Transverse colon (tissue), 4 donors: ENCODE measurements around the gene VASN. TPM values are rescaled to one million over a fixed set of nuclear protein-coding genes. Genes with fewer than 3 reads are reported as not detected.

ENCODE experiments used
- DNase-seq: peaks from one replicate; pipeline ENCODE4 v3.0.0-alpha.2; 2019
- H3K27ac ChIP-seq, 4 donors: fragments of 200-600 bp; sonication (generic); 2 replicates each; pipeline ENCODE4 v1.5.1; 2016 to 2018; ENCODE audit warnings: inconsistent platforms in 4 of 4
- H3K27me3 ChIP-seq: fragments of 200-600 bp; sonication (generic); 2 replicates; pipeline ENCODE4 v1.5.1; 2017; ENCODE audit warnings: inconsistent platforms
- H3K36me3 ChIP-seq, 4 donors: fragments of 200-600 bp; sonication (generic); 2 replicates each; pipeline ENCODE4 v1.5.1; 2017 to 2019; ENCODE audit warnings: inconsistent platforms in 4 of 4
- H3K4me1 ChIP-seq, 4 donors: fragments of 200-600 bp; sonication (generic); 2 replicates each; pipeline ENCODE4 v1.5.1; 2017 to 2020; ENCODE audit warnings: inconsistent platforms in 4 of 4
- H3K4me3 ChIP-seq, 4 donors: fragments of 200-600 bp; sonication (generic); 1 replicate in 1 of 4; 2 replicates in 3 of 4; pipeline versions ENCODE4 v1.5.1 to v1.6.1; 2017 to 2019; ENCODE audit warnings: inconsistent platforms in 4 of 4
- H3K9me3 ChIP-seq, 2 donors: fragments of 200-600 bp; sonication (generic); 2 replicates each; pipeline ENCODE4 v1.5.1; 2017 to 2019; ENCODE audit warnings: inconsistent platforms in 2 of 2
- EP300 ChIP-seq: sonication (generic); formaldehyde crosslinking; IDR thresholded peaks from one replicate; pipeline ENCODE4 v1.6.1; 2017; ENCODE audit warnings: antibody characterized with exemption, low read depth
- POLR2A ChIP-seq: fragments of 450-650 bp; IDR thresholded peaks from one replicate; pipeline ENCODE4 v1.6.1; 2016; ENCODE audit warnings: antibody characterized with exemption, mild to moderate bottlenecking, moderate library complexity
- POLR2AphosphoS5 ChIP-seq, 3 donors: sonication (generic); formaldehyde crosslinking; IDR thresholded peaks; one replicate each; pipeline ENCODE4 v1.6.1; 2016; ENCODE audit warnings: antibody characterized with exemption in 3 of 3
- WGBS, 2 donors: methylation state at CpG; one replicate each; pipeline ENCODE4 v1.1.5; 2018; ENCODE audit warnings: low coverage in 1 of 2; 5-methylcytosine and 5-hydroxymethylcytosine counted together
- in situ Hi-C, 4 donors: fragments of 200-750 bp; cut with MboI; loops; one replicate each; pipeline versions ENCODE4 v1.15.0 to v1.15.1; 2017; ENCODE audit warnings: low sequenced_read_pairs in 3 of 4, low pct_ligation_motif_present in 1 of 4, low pct_unique_long_range_greater_than_20kb in 1 of 4
- intact Hi-C: fragments of 100-400 bp; cut with DNase I; formaldehyde crosslinking; loops from one replicate; pipeline ENCODE4 v1.15.1; 2023; ENCODE audit warnings: low total_unique reads
- total RNA-seq, 4 donors: library from RNA; depleted of rRNA; stranded (reverse); fragments of >200 nt; gene quantifications; one replicate each; pipeline ENCODE4 v1.1.0, GENCODE V29; 2016
- TF ChIP-seq, protein P1 (sequence below), 5 experiments: fragments of 200-600 bp in 3 of 5; fragments of 450-650 bp in 2 of 5; sonication (generic) in 3 of 5; IDR thresholded peaks; 1 replicate in 2 of 5; 2 replicates in 3 of 5; pipeline ENCODE4 v1.5.1; 2016 to 2017; ENCODE audit warnings: antibody characterized with exemption in 5 of 5, inconsistent platforms in 3 of 5, mild to moderate bottlenecking in 2 of 5, moderate library complexity in 1 of 5

VASN gene
- total RNA-seq, 4 donors from 2014 or later = 3.4 to 18.7 (median 9.0) TPM

DNA sequence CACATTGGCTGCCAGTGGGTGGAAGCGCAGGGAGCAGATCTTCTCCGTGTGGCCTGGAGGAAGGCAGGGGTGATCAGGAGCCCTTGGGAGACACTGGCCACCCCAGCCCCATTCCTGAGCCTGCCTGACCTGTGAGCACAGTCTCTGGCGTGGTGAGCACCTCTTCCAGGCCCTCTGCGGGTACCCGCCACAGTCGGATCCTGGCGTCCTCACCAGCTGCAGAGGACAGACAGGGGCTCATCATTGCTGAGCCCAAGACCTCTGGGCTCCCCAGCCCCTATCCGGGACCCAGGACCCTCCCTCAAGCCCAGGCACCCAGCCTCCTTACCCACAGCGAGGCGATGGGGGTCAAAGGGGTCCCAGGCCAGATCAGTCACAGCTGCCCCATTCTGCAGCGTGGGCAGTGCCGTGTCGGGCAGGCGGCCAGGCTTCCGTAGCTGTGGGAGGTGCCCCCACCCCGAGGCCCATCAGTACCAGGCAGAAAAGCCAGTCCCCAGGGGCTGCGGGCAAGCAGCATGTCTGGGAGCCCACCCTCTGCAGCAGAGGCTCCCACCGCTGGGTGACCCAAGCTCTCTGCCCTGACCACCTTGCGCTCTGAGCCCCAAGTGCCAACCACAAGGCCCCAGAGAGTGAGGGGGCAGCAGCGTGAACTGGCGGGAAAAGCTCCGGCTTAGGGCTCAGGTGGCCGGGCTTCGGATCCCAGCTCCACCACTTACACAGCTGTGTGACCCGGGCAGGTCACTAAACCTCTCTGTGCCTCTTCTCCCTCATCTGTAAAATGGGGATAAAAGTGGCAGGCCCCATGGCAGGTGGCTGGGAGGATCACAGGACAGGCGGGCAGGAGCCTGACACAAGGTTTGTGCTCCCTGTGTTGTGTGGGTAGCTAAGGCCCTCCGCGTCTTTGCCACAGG, 10.4 kb upstream of the VASN start:
- no peak overlapping the region for H3K4me3 ChIP-seq
- H3K4me1 ChIP-seq = no peaks in the 10 kb centered on the region
- 97% methylated on average over 25 of the region's 28 CpGs; no CpG with 5 or more reads in 1 of the 2 donors for WGBS, 2 donors
- H3K9me3 ChIP-seq = no peaks in the 10 kb centered on the region
- in situ Hi-C loops (loop anchor here in 1 of 4 donors (5.0 kb wide), 1 partner anchor 41 kb away; no protein-coding TSS in a partner anchor), intact Hi-C loops (no loop called here)
- no peak overlapping the region for H3K27ac ChIP-seq
- DNase-seq = no peak
- H3K27me3 ChIP-seq = no peaks in the 10 kb centered on the region
- TF ChIP-seq, protein P1, sequence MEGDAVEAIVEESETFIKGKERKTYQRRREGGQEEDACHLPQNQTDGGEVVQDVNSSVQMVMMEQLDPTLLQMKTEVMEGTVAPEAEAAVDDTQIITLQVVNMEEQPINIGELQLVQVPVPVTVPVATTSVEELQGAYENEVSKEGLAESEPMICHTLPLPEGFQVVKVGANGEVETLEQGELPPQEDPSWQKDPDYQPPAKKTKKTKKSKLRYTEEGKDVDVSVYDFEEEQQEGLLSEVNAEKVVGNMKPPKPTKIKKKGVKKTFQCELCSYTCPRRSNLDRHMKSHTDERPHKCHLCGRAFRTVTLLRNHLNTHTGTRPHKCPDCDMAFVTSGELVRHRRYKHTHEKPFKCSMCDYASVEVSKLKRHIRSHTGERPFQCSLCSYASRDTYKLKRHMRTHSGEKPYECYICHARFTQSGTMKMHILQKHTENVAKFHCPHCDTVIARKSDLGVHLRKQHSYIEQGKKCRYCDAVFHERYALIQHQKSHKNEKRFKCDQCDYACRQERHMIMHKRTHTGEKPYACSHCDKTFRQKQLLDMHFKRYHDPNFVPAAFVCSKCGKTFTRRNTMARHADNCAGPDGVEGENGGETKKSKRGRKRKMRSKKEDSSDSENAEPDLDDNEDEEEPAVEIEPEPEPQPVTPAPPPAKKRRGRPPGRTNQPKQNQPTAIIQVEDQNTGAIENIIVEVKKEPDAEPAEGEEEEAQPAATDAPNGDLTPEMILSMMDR (IDR thresholded peaks at IDR 0.05) = no peak
- TF ChIP-seq EP300 = no peak
- peaks cover 0 to 11% (median 0%) of the 10 kb centered on the region in 4 donors for H3K36me3 ChIP-seq

DNA sequence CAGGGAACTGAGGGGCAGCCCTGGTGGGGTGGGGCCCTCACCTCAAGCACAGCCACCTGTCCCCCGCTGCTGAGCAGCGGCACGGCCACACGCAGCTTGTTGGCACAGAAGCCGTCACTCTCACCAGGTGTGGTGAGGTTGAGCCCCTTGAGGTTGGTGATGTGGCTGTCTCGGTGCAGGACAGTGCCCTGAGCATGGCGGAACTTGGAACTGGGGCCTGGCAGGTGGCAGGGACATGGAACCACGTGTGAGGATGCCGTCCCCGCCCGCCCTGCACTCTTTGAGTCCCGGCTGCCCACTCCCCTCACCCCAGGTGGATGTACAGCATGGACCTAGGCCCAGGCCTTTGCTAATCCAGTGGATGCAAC, 9.7 kb upstream of the VASN start:
- WGBS, 2 donors = 93% methylated on average over 9 of the region's 12 CpGs; no CpG with 5 or more reads in 1 of the 2 donors
- TF ChIP-seq POLR2A = no peak
- H3K4me3 ChIP-seq = no peak overlapping the region
- no peak overlapping the region for H3K27ac ChIP-seq
- no peaks in the 10 kb centered on the region for H3K4me1 ChIP-seq
- in situ Hi-C loops = loop anchor here in 1 of 4 donors (5.0 kb wide), 1 partner anchor 40 kb away; no protein-coding TSS in a partner anchor
- DNase-seq = no peak
- H3K9me3 ChIP-seq = no peaks in the 10 kb centered on the region
- H3K36me3 ChIP-seq = peaks cover 0 to 11% (median 0%) of the 10 kb centered on the region in 4 donors
- intact Hi-C loops = loop anchor here (1.0 kb wide), 1 partner anchor 114 kb away; the partner anchor contains the start of gene HMOX2
- no peaks in the 10 kb centered on the region for H3K27me3 ChIP-seq

DNA sequence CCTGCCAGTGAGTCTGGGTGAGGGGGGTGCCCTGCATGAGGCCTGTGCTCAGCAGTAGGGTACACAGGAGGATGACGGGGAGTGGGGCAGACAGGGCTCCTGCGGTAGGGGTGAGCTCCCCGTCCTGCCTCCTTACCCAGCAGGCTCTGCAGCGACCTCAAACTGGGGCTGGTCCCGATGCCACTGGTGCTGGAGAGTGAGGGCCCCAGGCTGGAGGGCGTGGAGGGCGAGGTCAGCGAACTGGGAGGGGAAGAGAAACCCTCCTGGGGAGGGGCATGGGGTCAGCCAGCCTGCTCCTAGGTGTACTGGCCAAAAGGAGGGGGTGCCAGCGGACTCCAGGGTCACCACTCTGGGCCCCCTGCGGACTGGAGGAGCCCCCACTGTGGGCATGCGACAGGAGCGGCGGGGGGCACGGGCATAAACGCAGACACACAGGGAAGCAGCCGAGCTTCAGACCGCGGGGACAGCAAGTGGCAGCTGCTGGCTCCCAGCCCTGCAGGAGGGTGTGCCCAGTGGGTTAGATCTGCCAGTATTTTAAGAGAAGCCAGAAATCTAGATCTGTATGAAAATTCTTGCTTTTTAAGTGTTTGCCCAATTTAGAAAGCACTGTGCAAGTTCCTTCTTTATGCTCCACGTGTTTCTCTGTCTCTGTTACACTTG, 9.0 kb upstream of the VASN start:
- H3K9me3 ChIP-seq = no peaks in the 10 kb centered on the region
- no peaks in the 10 kb centered on the region for H3K4me1 ChIP-seq
- intact Hi-C loops = loop anchor here (1.0 kb wide), 1 partner anchor 114 kb away; the partner anchor contains the start of gene HMOX2
- peaks cover 0 to 11% (median 0%) of the 10 kb centered on the region in 4 donors for H3K36me3 ChIP-seq
- 89 to 100% methylated on average over 2 to 14 of the region's 19 CpGs for WGBS, 2 donors
- DNase-seq = no peak
- H3K27ac ChIP-seq = no peak overlapping the region
- no peak for TF ChIP-seq POLR2AphosphoS5 (IDR thresholded peaks at IDR 0.05)
- TF ChIP-seq POLR2A = no peak
- TF ChIP-seq, protein P1 (IDR thresholded peaks at IDR 0.05) = no peak
- no peak for TF ChIP-seq EP300
- H3K4me3 ChIP-seq = no peak overlapping the region
- H3K27me3 ChIP-seq = no peaks in the 10 kb centered on the region
- in situ Hi-C loops = loop anchor here in 1 of 4 donors (5.0 kb wide), 1 partner anchor 40 kb away; no protein-coding TSS in a partner anchor

DNA sequence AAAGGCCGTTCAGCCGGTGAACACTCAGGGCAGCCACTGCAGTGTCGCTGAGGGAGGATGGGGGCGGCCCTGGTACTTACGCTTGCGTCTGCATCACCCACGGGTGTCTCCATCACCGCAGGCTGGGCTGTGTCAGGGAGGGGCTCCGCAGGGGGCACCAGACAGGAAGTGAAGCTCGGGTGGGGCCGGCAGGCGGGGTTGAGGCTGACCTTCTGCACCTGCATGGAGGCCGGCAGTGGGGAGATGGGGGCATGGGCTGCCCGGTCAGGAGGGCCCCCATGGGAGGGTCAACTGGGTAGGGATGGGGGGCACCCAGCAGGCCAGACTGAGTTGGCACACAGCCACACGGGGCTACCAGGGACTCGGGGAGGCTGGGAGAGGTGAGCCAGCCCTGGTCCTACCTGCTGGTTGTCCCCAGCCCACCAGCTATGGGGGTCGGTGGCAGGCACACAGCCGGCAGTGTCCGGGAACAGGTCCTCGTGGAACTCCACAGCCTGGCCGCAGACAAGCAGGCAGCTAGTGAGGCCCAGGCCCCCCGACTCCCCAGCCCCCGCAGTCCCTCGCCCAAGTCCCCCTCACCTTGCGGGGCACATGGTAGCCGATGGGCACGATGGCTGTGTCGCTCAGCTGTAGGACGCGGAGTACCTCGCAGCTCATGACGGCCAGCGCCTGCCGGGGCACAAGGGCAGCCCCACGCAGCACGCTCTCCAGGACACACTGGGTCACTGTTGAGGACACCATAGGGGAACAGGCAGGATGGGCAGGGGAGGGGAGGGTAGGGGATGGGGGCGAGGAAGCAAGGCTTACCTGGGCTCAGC, 7.2 kb upstream of the VASN start:
- intact Hi-C loops (no loop called here), in situ Hi-C loops (loop anchor here in 1 of 4 donors (5.0 kb wide), 1 partner anchor 38 kb away; no protein-coding TSS in a partner anchor)
- TF ChIP-seq POLR2AphosphoS5 (IDR thresholded peaks at IDR 0.05) = no peak
- no peak for TF ChIP-seq EP300
- no peak for TF ChIP-seq POLR2A
- TF ChIP-seq, protein P1 (IDR thresholded peaks at IDR 0.05) = no peak
- no peaks in the 10 kb centered on the region for H3K27me3 ChIP-seq
- DNase-seq = no peak
- no peaks in the 10 kb centered on the region for H3K9me3 ChIP-seq
- no peaks in the 10 kb centered on the region for H3K4me1 ChIP-seq
- WGBS, 2 donors = 85 to 100% methylated on average over 8 to 37 of the region's 37 CpGs
- no peak overlapping the region for H3K27ac ChIP-seq
- H3K36me3 ChIP-seq = peaks cover 0 to 11% (median 0%) of the 10 kb centered on the region in 4 donors
- H3K4me3 ChIP-seq = no peak overlapping the region
